Immature natural killer cell (primary cell): ENCODE results near the gene TMPRSS5. TPM values are rescaled to one million over a fixed set of nuclear protein-coding genes. Genes with fewer than 3 reads are reported as not detected.

Experiments
- DNase-seq, 3 donors: peaks; one replicate each; pipeline ENCODE4 v3.0.0; 2022; ENCODE audit warnings: mixed read lengths in 1 of 3
- H3K27ac Mint-ChIP-seq, 6 donors: one replicate each; pipeline ENCODE4 v1.8.0; 2020; ENCODE audit warnings: mixed read lengths in 6 of 6, mild to moderate bottlenecking in 5 of 6, inconsistent platforms in 4 of 6, moderate library complexity in 3 of 6
- H3K27me3 Mint-ChIP-seq, 3 donors: one replicate each; pipeline ENCODE4 v1.8.0; 2020 to 2021; ENCODE audit warnings: low read depth in 3 of 3, mild to moderate bottlenecking in 3 of 3, mixed read lengths in 3 of 3, moderate library complexity in 3 of 3, inconsistent platforms in 1 of 3
- H3K36me3 Mint-ChIP-seq, 3 donors: one replicate each; pipeline ENCODE4 v1.8.0; 2020; ENCODE audit warnings: mixed read lengths in 3 of 3, inconsistent platforms in 2 of 3, mild to moderate bottlenecking in 2 of 3
- H3K4me1 Mint-ChIP-seq, 2 donors: one replicate each; pipeline ENCODE4 v1.8.0; 2020; ENCODE audit warnings: inconsistent platforms in 2 of 2, mild to moderate bottlenecking in 2 of 2, mixed read lengths in 2 of 2, moderate library complexity in 1 of 2
- H3K4me3 Mint-ChIP-seq, 5 donors: one replicate each; pipeline ENCODE4 v1.8.0; 2020; ENCODE audit warnings: mild to moderate bottlenecking in 5 of 5, mixed read lengths in 5 of 5, inconsistent platforms in 3 of 5, moderate library complexity in 3 of 5
- H3K9me3 Mint-ChIP-seq, 6 donors: one replicate each; pipeline ENCODE4 v1.8.0; 2020; ENCODE audit warnings: mild to moderate bottlenecking in 6 of 6, mixed read lengths in 6 of 6, inconsistent platforms in 4 of 6, moderate library complexity in 3 of 6
- polyA plus RNA-seq, 3 donors: library from polyadenylated mRNA; unstranded; fragments of 300-500 nt; fragmentation: Illumina TruSeq; gene quantifications; one replicate each; pipeline ENCODE4 v1.2.3, GENCODE V29; 2021

TMPRSS5 gene
- polyA plus RNA-seq = not detected

DNA sequence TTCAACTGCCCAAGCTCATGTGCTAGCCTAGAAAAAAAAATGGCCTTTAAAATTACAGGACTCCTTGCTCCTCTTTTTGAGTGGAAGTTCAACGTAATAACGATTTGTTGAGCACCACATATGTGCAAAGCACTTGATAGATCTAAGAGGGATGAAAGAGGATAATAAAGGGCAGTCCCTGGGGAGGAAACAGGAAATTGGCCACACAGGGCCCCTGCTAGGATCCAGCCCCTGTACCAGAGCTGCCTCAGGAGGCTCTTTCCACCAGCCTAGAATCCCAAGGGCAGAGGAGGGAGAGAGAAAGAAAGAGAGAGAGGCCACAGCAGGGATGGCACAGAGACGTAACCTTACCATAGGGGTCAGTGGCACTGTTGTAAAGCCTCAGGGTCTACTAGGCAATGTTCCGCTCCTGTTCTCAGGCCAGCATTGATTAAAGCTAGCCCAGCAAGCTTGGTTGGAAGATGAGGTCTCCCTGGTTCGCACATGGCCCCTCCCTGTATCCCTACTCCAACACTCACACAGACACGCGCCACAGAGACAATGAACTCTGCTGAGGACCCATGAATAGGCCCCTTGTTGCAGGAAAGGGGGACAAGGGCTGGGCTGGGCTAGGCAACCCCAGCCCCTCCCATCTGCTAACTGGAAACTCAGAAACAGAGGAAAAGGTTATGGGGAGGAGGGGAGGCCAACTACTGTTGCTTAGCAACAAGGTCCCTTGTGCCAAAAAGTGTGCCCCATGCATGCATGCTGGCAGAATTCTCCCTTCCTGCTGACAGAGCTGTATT lies at the start of gene TMPRSS5:
Gene TMPRSS5, minus strand, starts transcription at position 438 of the 785 bp plus-strand sequence. Its CDS starts 84 bp downstream, at position 354.
- DNase-seq = no peak
- peaks cover 0 to 3% (median 0%) of the 10 kb centered on the region in 3 donors for H3K27me3 Mint-ChIP-seq
- H3K36me3 Mint-ChIP-seq = peaks cover 26 to 34% (median 29%) of the 10 kb centered on the region in 3 donors
- no peak within 1 kb of the TSS for H3K27ac Mint-ChIP-seq
- no peaks in the 10 kb centered on the region for H3K4me1 Mint-ChIP-seq
- peaks cover 8 to 28% (median 16%) of the 10 kb centered on the region in 6 donors for H3K9me3 Mint-ChIP-seq
- H3K4me3 Mint-ChIP-seq = no peak within 1 kb of the TSS

DNA sequence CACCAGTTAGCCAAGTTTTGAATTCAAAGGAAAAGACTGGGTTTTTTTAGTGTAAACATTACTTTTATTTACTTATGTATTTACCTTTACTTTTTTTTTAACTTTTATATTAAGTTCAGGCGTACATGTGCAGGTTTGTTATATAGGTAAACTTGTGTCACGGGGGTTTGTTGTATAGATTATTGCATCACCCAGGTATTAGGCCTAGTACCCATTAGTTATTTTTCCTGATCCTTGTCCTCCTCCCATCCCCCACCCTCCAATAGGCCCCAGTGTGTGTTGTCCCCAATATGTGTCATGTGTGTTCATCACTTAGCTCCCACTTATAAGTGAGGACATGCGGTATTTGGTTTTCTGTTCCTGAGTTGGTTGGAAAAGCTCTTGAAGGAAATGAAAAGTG lies 46.8 kb upstream of the TMPRSS5 start:
- H3K9me3 Mint-ChIP-seq = no peaks in the 10 kb centered on the region
- H3K27me3 Mint-ChIP-seq = no peaks in the 10 kb centered on the region
- no peak overlapping the region for H3K4me3 Mint-ChIP-seq
- no peaks in the 10 kb centered on the region for H3K4me1 Mint-ChIP-seq
- peaks cover 13 to 25% (median 17%) of the 10 kb centered on the region in 3 donors for H3K36me3 Mint-ChIP-seq
- DNase-seq = no peak
- no peak overlapping the region for H3K27ac Mint-ChIP-seq

DNA sequence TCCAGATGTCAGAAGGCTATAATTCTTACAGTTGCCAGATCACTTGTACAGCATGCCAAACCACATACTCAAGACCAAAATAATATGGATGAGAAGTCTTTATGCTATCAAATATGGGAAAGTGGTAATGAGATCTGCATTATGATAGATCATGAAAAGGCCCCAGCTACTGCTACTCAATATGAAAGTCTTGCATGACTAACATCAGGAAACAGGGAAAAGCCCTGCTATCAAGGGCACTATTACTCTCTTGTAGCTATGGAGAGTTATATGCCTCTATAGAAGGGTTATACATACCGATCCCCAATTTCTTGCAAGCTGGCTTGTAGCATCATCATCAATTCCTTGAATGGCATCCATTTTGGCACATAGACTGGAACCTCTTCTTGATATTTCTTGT lies 30.2 kb upstream of the TMPRSS5 start:
- H3K27ac Mint-ChIP-seq = no peak overlapping the region
- peaks cover 0 to 1% of the 10 kb centered on the region in 2 donors for H3K4me1 Mint-ChIP-seq
- H3K36me3 Mint-ChIP-seq = peaks cover 24 to 79% (median 41%) of the 10 kb centered on the region in 3 donors
- no peak for DNase-seq
- no peak overlapping the region for H3K4me3 Mint-ChIP-seq
- H3K9me3 Mint-ChIP-seq = no peaks in the 10 kb centered on the region
- no peaks in the 10 kb centered on the region for H3K27me3 Mint-ChIP-seq

DNA sequence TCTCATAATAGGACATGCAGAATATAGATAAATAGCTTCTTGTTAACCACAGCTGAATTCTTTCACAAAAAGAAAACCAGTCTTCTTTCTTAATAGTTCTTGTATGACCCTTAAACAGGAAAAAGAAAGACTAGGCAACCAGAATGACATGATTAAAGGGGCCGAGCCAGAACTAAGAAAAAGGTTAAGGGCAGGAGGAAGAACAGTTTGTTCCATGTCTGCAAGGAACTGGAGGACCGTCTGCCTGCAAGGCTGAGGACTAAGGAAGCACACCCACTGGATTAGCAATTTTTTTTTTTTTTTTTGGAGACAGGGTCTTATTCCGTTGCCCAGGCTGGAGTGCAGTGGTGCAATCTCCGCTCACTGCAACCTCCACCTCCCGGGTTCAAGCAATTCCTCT lies 26.0 kb upstream of the TMPRSS5 start:
- no peak overlapping the region for H3K27ac Mint-ChIP-seq
- no peaks in the 10 kb centered on the region for H3K27me3 Mint-ChIP-seq
- H3K4me1 Mint-ChIP-seq = no peaks in the 10 kb centered on the region
- no peak overlapping the region for H3K4me3 Mint-ChIP-seq
- peaks cover 10 to 48% (median 16%) of the 10 kb centered on the region in 3 donors for H3K36me3 Mint-ChIP-seq
- DNase-seq = no peak
- H3K9me3 Mint-ChIP-seq = no peaks in the 10 kb centered on the region

DNA sequence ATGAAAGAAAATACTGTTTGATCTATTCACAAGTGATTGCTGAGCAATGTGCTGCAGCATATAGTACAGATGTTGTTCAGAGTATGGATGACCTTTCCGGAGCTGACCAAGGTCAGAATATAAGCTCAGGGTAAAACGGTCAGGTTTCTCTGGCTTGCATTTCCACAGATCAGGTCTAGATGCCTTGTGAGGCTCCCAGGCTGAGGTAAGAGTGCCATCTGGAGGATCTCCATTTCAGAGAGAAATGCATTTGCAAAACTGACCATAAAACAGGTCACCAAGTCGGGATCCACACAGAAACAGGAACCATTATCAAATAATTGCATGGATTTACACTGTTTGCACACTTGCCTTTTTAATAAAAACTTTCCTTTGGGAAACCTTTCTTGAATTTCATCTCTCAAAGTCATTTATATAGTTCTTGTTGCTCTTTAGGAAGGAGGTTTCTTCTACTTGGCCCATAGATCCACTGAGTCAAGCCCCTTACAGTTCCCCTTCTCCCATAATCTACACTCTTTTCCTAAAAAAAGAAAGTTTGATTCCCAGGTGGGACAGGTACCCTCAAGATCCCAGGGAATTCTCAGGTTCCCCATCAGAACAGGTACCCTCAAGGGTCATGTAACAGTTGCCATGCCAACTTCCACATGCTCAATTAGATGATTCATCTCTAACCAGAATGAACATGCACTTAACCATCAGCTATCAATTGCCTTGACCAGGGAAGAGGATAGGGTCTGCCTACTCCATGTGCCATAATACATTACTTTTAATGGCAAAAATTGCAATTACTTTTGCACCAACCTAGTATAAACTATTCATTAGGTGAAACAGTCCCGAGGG lies 25.0 kb upstream of the TMPRSS5 start:
- no peak for DNase-seq
- H3K27me3 Mint-ChIP-seq = no peaks in the 10 kb centered on the region
- H3K9me3 Mint-ChIP-seq = no peaks in the 10 kb centered on the region
- H3K4me1 Mint-ChIP-seq = no peaks in the 10 kb centered on the region
- H3K36me3 Mint-ChIP-seq = peaks cover 10 to 44% (median 11%) of the 10 kb centered on the region in 3 donors
- no peak overlapping the region for H3K4me3 Mint-ChIP-seq
- H3K27ac Mint-ChIP-seq = no peak overlapping the region

DNA sequence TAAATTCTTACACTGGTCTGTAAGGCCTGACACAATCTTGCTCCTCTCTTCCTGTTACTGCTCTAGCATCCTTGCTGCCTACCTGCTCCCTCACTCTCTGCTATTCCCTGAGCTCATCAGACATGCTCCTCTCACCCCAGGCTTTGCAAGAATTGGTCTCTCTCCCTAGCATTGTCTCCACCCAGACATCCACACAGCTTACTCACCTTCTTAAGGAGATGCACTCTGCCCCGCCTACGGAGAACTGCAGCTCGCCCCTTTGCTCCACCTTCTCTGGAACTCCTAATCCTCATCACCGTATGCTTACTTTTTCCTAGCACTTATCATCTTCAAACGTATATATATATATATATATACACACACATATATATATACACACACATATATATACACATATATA lies 23.3 kb upstream of the TMPRSS5 start:
- H3K9me3 Mint-ChIP-seq = no peaks in the 10 kb centered on the region
- peaks cover 6 to 32% (median 11%) of the 10 kb centered on the region in 3 donors for H3K36me3 Mint-ChIP-seq
- no peaks in the 10 kb centered on the region for H3K27me3 Mint-ChIP-seq
- no peak for DNase-seq
- H3K4me3 Mint-ChIP-seq = no peak overlapping the region
- H3K4me1 Mint-ChIP-seq = no peaks in the 10 kb centered on the region
- H3K27ac Mint-ChIP-seq = no peak overlapping the region

DNA sequence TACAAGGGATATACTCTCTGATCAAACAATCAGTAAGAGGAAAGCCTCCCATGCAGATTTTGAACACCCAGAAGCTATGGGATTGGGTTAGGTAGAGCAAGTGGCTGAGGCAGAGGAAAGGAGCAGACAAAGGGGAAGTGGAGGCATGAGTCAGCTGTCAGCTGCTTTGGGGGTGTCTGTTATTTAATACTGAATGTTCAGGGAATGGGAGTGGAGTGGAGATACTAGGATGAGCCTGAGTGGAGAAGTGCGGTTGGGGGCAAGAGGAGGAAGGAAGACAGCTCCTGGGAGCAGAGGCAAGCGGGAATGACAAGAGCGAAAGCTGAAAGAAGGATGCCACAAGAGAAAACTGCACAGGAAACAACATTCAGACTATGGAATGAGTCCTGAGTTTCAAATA lies 22.7 kb upstream of the TMPRSS5 start:
- Mint-ChIP-seq H3K4me1 (no peaks in the 10 kb centered on the region), H3K27me3 (no peaks in the 10 kb centered on the region), H3K36me3 (peaks cover under 1 to 28% (median 5%) of the 10 kb centered on the region in 3 donors), H3K9me3 (no peaks in the 10 kb centered on the region), H3K27ac (no peak overlapping the region), H3K4me3 (no peak overlapping the region)
- no peak for DNase-seq

DNA sequence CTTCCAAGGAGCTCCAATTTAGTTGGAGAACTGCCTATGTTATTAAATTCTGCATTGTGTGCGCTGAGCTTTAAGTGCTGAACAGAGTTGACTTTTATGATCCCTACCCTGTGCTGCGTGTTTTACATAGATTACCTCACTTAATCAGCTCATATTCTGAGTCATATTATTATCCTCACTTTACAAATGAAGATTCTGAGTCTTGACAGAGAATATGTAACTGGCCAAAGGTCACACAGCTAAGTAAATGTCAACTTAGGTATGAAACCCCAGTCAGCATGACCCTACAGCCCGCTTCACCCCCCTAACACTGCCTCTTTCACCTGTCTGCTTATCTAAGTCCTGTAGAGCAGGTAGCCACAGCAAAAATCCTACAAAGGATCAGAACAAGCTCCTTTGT lies 19.8 kb upstream of the TMPRSS5 start:
- no peak for DNase-seq
- Mint-ChIP-seq H3K4me1 (no peaks in the 10 kb centered on the region), H3K36me3 (peaks cover 0 to 16% (median 5%) of the 10 kb centered on the region in 3 donors), H3K27ac (no peak overlapping the region), H3K4me3 (no peak overlapping the region), H3K9me3 (no peaks in the 10 kb centered on the region), H3K27me3 (no peaks in the 10 kb centered on the region)

DNA sequence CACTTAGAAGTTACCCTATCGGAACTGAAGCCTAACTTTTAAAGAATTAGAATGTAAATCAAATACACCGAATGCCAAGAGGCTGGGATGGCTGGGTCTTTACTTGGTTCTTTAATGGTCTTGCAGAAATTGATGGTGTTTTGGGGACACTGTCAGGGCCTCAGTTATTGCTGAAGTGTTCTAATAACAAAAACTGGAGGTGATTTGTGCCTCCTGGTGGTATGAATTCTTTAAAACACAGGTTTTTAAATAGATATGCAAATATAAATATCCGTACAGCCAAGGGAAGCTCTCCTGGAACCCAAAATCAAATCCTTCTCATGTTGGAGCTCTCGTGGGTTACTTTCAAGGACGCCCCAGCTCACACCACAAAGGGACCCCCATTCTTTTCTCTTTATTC lies 19.3 kb upstream of the TMPRSS5 start:
- Mint-ChIP-seq H3K36me3 (peaks cover 3 to 20% (median 10%) of the 10 kb centered on the region in 3 donors), H3K27me3 (no peaks in the 10 kb centered on the region), H3K9me3 (no peaks in the 10 kb centered on the region), H3K4me3 (no peak overlapping the region), H3K27ac (no peak overlapping the region), H3K4me1 (no peaks in the 10 kb centered on the region)
- DNase-seq = no peak

DNA sequence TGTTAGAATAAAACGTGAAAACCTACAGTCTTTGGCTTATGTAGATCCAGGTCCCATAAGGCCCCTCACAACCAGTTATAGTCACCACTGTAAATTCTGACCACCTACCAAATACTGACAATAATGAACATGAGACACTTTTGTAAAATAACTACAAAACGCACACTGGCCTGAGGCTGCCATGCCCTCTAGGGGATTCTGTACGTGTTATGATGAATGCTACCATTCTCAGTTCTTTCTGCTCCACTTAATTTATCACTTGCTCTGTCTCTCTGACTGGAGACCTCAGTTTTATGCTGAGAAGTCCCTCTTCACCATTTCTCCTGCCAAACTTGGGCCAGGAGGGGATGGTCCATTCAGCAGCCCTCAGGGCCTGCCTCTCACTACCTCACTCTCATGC lies 18.7 kb upstream of the TMPRSS5 start:
- Mint-ChIP-seq H3K36me3 (peaks cover 6 to 23% (median 12%) of the 10 kb centered on the region in 3 donors), H3K4me1 (no peaks in the 10 kb centered on the region), H3K27ac (no peak overlapping the region), H3K9me3 (no peaks in the 10 kb centered on the region), H3K27me3 (no peaks in the 10 kb centered on the region), H3K4me3 (no peak overlapping the region)
- no peak for DNase-seq

DNA sequence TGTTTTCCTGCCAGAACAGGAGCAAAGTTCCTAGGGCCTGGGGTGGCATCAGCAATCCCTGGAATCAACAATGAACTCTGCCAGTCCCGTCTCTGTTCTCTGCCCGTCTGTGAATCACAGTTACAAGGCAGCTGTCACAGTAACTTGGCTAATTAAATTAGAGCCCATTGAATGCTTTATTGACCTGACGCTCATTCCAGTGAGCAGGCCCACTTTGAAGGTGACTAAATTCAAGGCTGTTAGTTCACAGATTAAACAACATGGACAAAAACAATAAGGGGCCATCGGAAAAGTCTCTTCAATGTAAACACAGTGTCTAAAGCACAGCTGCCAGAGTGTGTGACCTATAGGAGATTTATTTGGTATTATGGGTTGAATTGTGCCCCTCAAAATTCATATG lies 17.7 kb upstream of the TMPRSS5 start:
- Mint-ChIP-seq H3K27me3 (peaks cover 0 to 2% (median 0%) of the 10 kb centered on the region in 3 donors), H3K27ac (no peak overlapping the region), H3K9me3 (no peaks in the 10 kb centered on the region), H3K4me1 (no peaks in the 10 kb centered on the region), H3K36me3 (peaks cover 16 to 33% (median 19%) of the 10 kb centered on the region in 3 donors), H3K4me3 (no peak overlapping the region)
- DNase-seq = no peak

DNA sequence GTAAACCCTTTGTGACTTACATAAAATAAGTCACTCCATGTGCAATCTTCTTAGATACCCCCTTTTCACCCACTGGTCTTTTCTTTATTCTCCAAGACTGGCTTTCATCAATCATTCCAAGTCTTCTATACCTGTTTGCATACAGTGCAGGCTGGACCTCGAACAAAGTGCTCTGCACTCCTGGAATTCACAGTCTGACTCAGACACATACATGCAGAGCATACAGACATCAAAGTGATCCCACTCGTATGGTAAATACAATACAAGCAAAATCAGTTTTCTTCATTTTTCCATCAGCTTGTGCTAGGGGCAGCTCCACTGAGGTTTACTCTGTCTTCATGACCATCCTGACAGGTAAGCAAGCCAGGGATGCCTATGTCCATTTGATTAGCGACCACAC lies 16.8 kb upstream of the TMPRSS5 start:
- Mint-ChIP-seq H3K27me3 (peaks cover 0 to 2% (median 0%) of the 10 kb centered on the region in 3 donors), H3K27ac (no peak overlapping the region), H3K4me1 (no peaks in the 10 kb centered on the region), H3K36me3 (peaks cover 17 to 34% (median 19%) of the 10 kb centered on the region in 3 donors), H3K4me3 (no peak overlapping the region), H3K9me3 (no peaks in the 10 kb centered on the region)
- DNase-seq = no peak

DNA sequence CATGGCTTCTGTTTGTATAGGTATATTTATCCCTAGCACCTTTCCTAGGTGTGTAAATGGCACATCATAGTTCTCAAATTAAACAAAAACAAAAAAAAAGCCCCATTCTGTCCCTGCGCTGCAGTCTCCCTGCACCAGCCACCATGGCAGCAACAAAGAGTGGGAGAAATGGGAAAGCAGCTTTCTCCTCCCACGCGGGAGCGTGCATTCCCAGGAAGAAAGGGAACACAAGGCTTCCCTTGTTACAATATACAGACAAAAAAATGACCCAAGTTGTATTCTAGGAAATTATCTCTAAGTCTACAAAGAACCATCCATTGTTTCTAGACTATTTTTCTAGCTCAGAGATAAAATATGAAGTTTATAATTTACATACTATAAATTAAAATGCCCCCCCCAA lies 16.1 kb upstream of the TMPRSS5 start:
- Mint-ChIP-seq H3K36me3 (peaks cover 17 to 34% (median 25%) of the 10 kb centered on the region in 3 donors), H3K4me1 (no peaks in the 10 kb centered on the region), H3K4me3 (no peak overlapping the region), H3K27me3 (peaks cover 0 to 2% (median 0%) of the 10 kb centered on the region in 3 donors), H3K27ac (no peak overlapping the region), H3K9me3 (no peaks in the 10 kb centered on the region)
- DNase-seq = no peak

DNA sequence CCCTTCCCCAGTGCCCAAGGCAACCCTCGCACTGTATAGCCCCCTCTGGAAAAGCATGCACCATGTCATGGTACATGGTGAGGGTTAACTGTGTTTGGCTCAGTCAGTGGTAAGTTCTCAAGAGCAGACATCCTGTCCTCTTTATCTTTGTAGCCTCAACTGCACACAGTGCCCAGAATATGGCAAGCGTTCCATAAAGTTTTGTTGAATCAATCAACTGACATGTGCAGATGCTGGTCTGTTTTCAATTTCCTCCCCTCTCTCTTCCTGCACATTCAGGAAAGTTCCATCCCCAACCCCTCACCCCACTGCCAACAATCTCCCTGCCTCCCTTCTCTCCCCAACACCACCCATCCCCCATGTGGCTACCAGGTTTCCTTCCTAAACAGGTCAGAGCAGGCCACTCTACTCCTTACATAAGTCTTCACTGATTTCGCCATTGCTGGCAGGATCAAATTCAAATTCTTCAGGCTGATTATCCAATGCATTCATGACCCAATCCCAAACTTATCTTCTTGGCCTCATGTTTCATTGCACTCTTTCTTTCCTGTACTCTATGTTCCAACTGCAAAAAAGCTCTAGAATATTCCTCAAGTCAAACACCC lies 15.5 kb upstream of the TMPRSS5 start:
- H3K4me3 Mint-ChIP-seq = no peak overlapping the region
- H3K9me3 Mint-ChIP-seq = no peaks in the 10 kb centered on the region

More for the DNA sequence above, 15.5 kb upstream of the TMPRSS5 start:
- no peak for DNase-seq
- H3K27ac Mint-ChIP-seq = no peak overlapping the region
- peaks cover 17 to 29% (median 28%) of the 10 kb centered on the region in 3 donors for H3K36me3 Mint-ChIP-seq
- no peaks in the 10 kb centered on the region for H3K4me1 Mint-ChIP-seq
- peaks cover 0 to 2% (median 0%) of the 10 kb centered on the region in 3 donors for H3K27me3 Mint-ChIP-seq
